ENCODE data around the gene CDYL2. TPM values are rescaled to one million over a fixed set of nuclear protein-coding genes. Genes with fewer than 3 reads are reported as not detected.

The CDYL2 gene
- total and polyA plus RNA-seq, 4 donors = 1.3 to 12.6 (median 3.7) TPM

GRCh38 chr16:80708823-80709222, 95.6 kb downstream of the CDYL2 start:
- ATAC-seq (ENCODE audit: insufficient read depth, low FRiP score) (no peak), DNase-seq (no peak)
- Histone ChIP-seq H3K4me3 (no peak overlapping the region), H3K9me3 (ENCODE audit: control insufficient read depth in 4 of 4, insufficient read depth in 3 of 4, low read length in 3 of 4) (peaks cover 0 to 7% (median 0%) of the 10 kb centered on the region in 4 donors), H3K27ac (ENCODE audit: low read depth in 1 of 2, low read length in 1 of 2) (no peak overlapping the region), H3K4me1 (ENCODE audit: control insufficient read depth in 5 of 5, insufficient read depth in 5 of 5, low read length in 5 of 5) (no peaks in the 10 kb centered on the region), H3K36me3 (ENCODE audit: control insufficient read depth in 4 of 4, insufficient read depth in 4 of 4, low read length in 4 of 4) (no peaks in the 10 kb centered on the region), H3K27me3 (ENCODE audit: control insufficient read depth in 3 of 3, insufficient read depth in 3 of 3, low read length in 2 of 3) (no peaks in the 10 kb centered on the region), H3K9ac (ENCODE audit: insufficient read depth in 1 of 2, low read length in 2 of 2) (no peak overlapping the region)
- TF ChIP-seq, protein P1, sequence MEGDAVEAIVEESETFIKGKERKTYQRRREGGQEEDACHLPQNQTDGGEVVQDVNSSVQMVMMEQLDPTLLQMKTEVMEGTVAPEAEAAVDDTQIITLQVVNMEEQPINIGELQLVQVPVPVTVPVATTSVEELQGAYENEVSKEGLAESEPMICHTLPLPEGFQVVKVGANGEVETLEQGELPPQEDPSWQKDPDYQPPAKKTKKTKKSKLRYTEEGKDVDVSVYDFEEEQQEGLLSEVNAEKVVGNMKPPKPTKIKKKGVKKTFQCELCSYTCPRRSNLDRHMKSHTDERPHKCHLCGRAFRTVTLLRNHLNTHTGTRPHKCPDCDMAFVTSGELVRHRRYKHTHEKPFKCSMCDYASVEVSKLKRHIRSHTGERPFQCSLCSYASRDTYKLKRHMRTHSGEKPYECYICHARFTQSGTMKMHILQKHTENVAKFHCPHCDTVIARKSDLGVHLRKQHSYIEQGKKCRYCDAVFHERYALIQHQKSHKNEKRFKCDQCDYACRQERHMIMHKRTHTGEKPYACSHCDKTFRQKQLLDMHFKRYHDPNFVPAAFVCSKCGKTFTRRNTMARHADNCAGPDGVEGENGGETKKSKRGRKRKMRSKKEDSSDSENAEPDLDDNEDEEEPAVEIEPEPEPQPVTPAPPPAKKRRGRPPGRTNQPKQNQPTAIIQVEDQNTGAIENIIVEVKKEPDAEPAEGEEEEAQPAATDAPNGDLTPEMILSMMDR (IDR thresholded peaks at IDR 0.05; ENCODE audit: control extremely low read depth, extremely low read depth) = no peak
- WGBS, 2 donors = 95 to 97% methylated on average over 9 of the region's 9 CpGs

- Histone ChIP-seq H3K4me1 (ENCODE audit: control insufficient read depth in 5 of 5, insufficient read depth in 5 of 5, low read length in 5 of 5) (no peaks in the 10 kb centered on the region), H3K36me3 (ENCODE audit: control insufficient read depth in 4 of 4, insufficient read depth in 4 of 4, low read length in 4 of 4) (no peaks in the 10 kb centered on the region), H3K9me3 (ENCODE audit: control insufficient read depth in 4 of 4, insufficient read depth in 3 of 4, low read length in 3 of 4) (no peaks in the 10 kb centered on the region), H3K9ac (ENCODE audit: insufficient read depth in 1 of 2, low read length in 2 of 2) (no peak overlapping the region), H3K4me3 (no peak overlapping the region), H3K27me3 (ENCODE audit: control insufficient read depth in 3 of 3, insufficient read depth in 3 of 3, low read length in 2 of 3) (no peaks in the 10 kb centered on the region), H3K27ac (ENCODE audit: low read depth in 1 of 2, low read length in 1 of 2) (no peak overlapping the region)
- DNase-seq (no peak), ATAC-seq (ENCODE audit: insufficient read depth, low FRiP score) (no peak)
- TF ChIP-seq, protein P1 (IDR thresholded peaks at IDR 0.05; ENCODE audit: control extremely low read depth, extremely low read depth) = no peak
Measured at GRCh38 chr16:80707686-80708085, 96.7 kb downstream of the CDYL2 start.

GRCh38 chr16:80705596-80705995, 98.8 kb downstream of the CDYL2 start:
- 89 to 92% methylated on average over 2 of the region's 2 CpGs for WGBS, 2 donors
- H3K9ac ChIP-seq (ENCODE audit: insufficient read depth in 1 of 2, low read length in 2 of 2) = no peak overlapping the region
- H3K4me1 ChIP-seq (ENCODE audit: control insufficient read depth in 5 of 5, insufficient read depth in 5 of 5, low read length in 5 of 5) = no peaks in the 10 kb centered on the region
- ATAC-seq (ENCODE audit: insufficient read depth, low FRiP score) = no peak
- no peaks in the 10 kb centered on the region for H3K27me3 ChIP-seq (ENCODE audit: control insufficient read depth in 3 of 3, insufficient read depth in 3 of 3, low read length in 2 of 3)
- H3K4me3 ChIP-seq = no peak overlapping the region
- no peaks in the 10 kb centered on the region for H3K36me3 ChIP-seq (ENCODE audit: control insufficient read depth in 4 of 4, insufficient read depth in 4 of 4, low read length in 4 of 4)
- TF ChIP-seq, protein P1 (IDR thresholded peaks at IDR 0.05; ENCODE audit: control extremely low read depth, extremely low read depth) = no peak
- H3K9me3 ChIP-seq (ENCODE audit: control insufficient read depth in 4 of 4, insufficient read depth in 3 of 4, low read length in 3 of 4) = peaks cover 0 to 1% (median 0%) of the 10 kb centered on the region in 4 donors
- DNase-seq = no peak
- H3K27ac ChIP-seq (ENCODE audit: low read depth in 1 of 2, low read length in 1 of 2) = no peak overlapping the region

Data from lung (tissue), 12 donors.